ENCODE results near the gene OOSP2.

The OOSP2 gene

GRCh38 chr11:60059521-60060240, 19.5 kb downstream of the OOSP2 start:
- Histone ChIP-seq H4K20me1 (ENCODE audit: insufficient read depth, low read length) (no peaks in the 10 kb centered on the region), H2AFZ (ENCODE audit: low read length) (no peak overlapping the region), H3K79me2 (ENCODE audit: insufficient read depth, low read length) (no peaks in the 10 kb centered on the region), H3F3A (ENCODE audit: insufficient read depth, low read length) (no peaks in the 10 kb centered on the region), H3K27me3 (ENCODE audit: insufficient read depth, low read length) (no peaks in the 10 kb centered on the region), H3K9me2 (ENCODE audit: low read depth, low read length) (no peaks in the 10 kb centered on the region), H3K36me3 (ENCODE audit: insufficient read depth, low read length) (no peaks in the 10 kb centered on the region), H3K9me3 (ENCODE audit: low read length) (no peaks in the 10 kb centered on the region), H3K4me1 (ENCODE audit: insufficient read depth, low read length, severe bottlenecking) (no peaks in the 10 kb centered on the region), H3K9ac (ENCODE audit: low read length) (no peak overlapping the region), H3K4me2 (ENCODE audit: low read length) (no peak overlapping the region), H3K27ac (ENCODE audit: low read depth, low read length, poor library complexity, severe bottlenecking) (no peak overlapping the region), H3K4me3 (ENCODE audit: low read depth, low read length, poor library complexity, severe bottlenecking) (no peak overlapping the region)
- TF ChIP-seq CTCF (IDR thresholded peaks at IDR 0.05; ENCODE audit: low read length) = no peak
- no peak for TF ChIP-seq EZH2 (IDR thresholded peaks at IDR 0.05; ENCODE audit: borderline replicate concordance, low read length)

- Histone ChIP-seq H3K79me2 (ENCODE audit: insufficient read depth, low read length) (no peaks in the 10 kb centered on the region), H3K36me3 (ENCODE audit: insufficient read depth, low read length) (no peaks in the 10 kb centered on the region), H3K9me2 (ENCODE audit: low read depth, low read length) (no peaks in the 10 kb centered on the region), H3K4me1 (ENCODE audit: insufficient read depth, low read length, severe bottlenecking) (no peaks in the 10 kb centered on the region), H3K4me2 (ENCODE audit: low read length) (no peak overlapping the region), H3K9me3 (ENCODE audit: low read length) (no peaks in the 10 kb centered on the region), H3K4me3 (ENCODE audit: low read depth, low read length, poor library complexity, severe bottlenecking) (no peak overlapping the region), H2AFZ (ENCODE audit: low read length) (no peak overlapping the region), H3K27me3 (ENCODE audit: insufficient read depth, low read length) (no peaks in the 10 kb centered on the region), H3K9ac (ENCODE audit: low read length) (no peak overlapping the region), H4K20me1 (ENCODE audit: insufficient read depth, low read length) (no peaks in the 10 kb centered on the region), H3F3A (ENCODE audit: insufficient read depth, low read length) (no peaks in the 10 kb centered on the region), H3K27ac (ENCODE audit: low read depth, low read length, poor library complexity, severe bottlenecking) (no peak overlapping the region)
- TF ChIP-seq EZH2 (IDR thresholded peaks at IDR 0.05; ENCODE audit: borderline replicate concordance, low read length) (no peak), CTCF (IDR thresholded peaks at IDR 0.05; ENCODE audit: low read length) (no peak)
These were observed 23.9 kb downstream of the OOSP2 start for GRCh38 chr11:60064111-60064510.

- no peaks in the 10 kb centered on the region for H3F3A ChIP-seq (ENCODE audit: insufficient read depth, low read length)
- H3K27ac ChIP-seq (ENCODE audit: low read depth, low read length, poor library complexity, severe bottlenecking) = no peak overlapping the region
- H3K9ac ChIP-seq (ENCODE audit: low read length) = no peak overlapping the region
- H3K4me2 ChIP-seq (ENCODE audit: low read length) = no peak overlapping the region
- no peaks in the 10 kb centered on the region for H3K36me3 ChIP-seq (ENCODE audit: insufficient read depth, low read length)
- H3K4me3 ChIP-seq (ENCODE audit: low read depth, low read length, poor library complexity, severe bottlenecking) = no peak overlapping the region
- no peaks in the 10 kb centered on the region for H3K4me1 ChIP-seq (ENCODE audit: insufficient read depth, low read length, severe bottlenecking)
- no peaks in the 10 kb centered on the region for H3K9me2 ChIP-seq (ENCODE audit: low read depth, low read length)
- H3K79me2 ChIP-seq (ENCODE audit: insufficient read depth, low read length) = no peaks in the 10 kb centered on the region
- no peaks in the 10 kb centered on the region for H3K27me3 ChIP-seq (ENCODE audit: insufficient read depth, low read length)
- H4K20me1 ChIP-seq (ENCODE audit: insufficient read depth, low read length) = no peaks in the 10 kb centered on the region
- no peaks in the 10 kb centered on the region for H3K9me3 ChIP-seq (ENCODE audit: low read length)
- no peak overlapping the region for H2AFZ ChIP-seq (ENCODE audit: low read length)
- TF ChIP-seq CTCF (IDR thresholded peaks at IDR 0.05; ENCODE audit: low read length) = no peak
- no peak for TF ChIP-seq EZH2 (IDR thresholded peaks at IDR 0.05; ENCODE audit: borderline replicate concordance, low read length)
These were observed 25.6 kb downstream of the OOSP2 start for GRCh38 chr11:60065801-60066200.

Measured in OCI-LY1 (cell line).